Measurements from ENCODE around the gene SH3YL1. TPM values are rescaled to one million over a fixed set of nuclear protein-coding genes. Genes with fewer than 3 reads are reported as not detected.

The SH3YL1 gene
- total RNA-seq, 1 experiment from 2014 or later: 21.4 TPM

DNA sequence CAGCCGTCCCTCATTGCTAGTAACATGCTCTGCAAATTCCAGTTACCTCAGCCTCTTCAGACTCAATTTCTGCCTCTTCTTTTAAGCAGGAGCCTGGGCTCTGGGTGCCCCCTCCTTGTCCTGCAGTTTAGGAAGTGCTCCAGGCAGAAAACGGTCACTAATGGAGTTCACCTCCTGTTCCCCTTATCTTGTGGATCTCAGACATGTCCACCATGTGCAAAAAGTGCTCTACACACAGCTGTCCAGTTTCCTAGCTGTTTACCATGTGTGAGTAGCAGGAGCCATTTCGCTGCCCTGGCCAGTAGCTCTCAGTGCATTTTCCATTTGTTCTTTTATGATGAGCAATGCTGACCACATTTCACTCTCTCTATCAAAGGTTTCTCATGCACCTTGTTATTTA is 4.9 kb downstream of the SH3YL1 start:
- no peak for DNase-seq (ENCODE audit: low spot score)

DNA sequence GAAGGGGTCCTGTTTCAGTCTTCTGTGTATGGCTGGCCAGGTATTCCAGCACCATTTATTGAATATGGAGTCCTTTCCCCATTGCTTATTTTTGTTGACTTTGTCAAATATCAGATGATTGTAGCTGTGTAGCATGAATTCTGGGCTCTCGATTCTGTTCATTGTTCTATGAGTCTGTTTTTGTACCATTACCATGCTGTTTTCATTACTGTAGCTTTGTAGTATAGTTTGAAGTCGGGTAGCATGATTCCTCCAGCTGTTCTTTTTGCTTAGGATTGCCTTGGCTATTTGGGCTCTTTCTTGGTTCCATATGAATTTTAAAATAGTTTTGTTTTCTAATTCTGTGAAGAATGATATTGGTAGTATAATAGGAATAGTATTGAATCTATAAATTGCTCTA is 6.0 kb downstream of the SH3YL1 start:
- no peak for DNase-seq (ENCODE audit: low spot score)

GRCh38 chr2:257429-257828 is 6.4 kb downstream of the SH3YL1 start:
- DNase-seq (ENCODE audit: low spot score): no peak

DNA sequence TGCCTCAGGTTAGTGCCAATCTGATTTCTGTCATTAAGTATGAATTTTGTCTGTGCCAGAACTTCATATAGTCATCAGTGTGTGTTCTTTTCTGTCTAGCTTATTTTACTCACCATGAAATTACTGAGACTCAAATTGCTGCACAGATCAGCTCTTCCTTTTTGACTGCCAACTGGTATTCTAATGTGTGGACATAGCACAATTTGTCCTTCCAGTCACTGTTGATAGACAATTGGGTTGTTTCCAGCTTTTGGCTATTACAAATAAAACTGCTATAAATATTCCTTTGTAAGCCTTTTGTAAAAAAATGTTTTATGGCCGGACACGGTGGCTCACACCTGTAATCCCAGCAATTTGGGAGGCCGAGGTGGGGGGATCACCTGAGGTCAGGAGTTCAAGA is 7.7 kb downstream of the SH3YL1 start:
- DNase-seq (ENCODE audit: low spot score): no peak

DNA sequence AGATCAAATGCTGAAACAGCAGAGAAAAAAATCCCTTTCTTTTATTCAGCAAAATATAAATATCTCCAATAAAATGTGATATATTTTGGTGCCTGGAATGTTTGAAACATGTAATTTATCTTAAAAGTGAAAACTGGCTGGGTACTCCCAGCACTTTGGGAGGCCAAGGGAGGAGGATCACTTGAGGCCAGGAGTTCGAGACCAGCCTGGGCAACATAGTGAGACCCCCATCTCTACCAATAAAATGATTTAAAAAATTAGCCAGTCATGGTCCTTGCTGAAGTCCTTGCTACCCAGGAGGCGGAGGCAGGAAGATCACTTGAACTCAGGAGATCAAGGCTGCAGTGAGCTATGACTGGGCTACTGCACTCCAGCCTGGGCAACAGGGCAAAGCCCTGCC is 8.6 kb downstream of the SH3YL1 start:
- no peak for DNase-seq (ENCODE audit: low spot score)

DNA sequence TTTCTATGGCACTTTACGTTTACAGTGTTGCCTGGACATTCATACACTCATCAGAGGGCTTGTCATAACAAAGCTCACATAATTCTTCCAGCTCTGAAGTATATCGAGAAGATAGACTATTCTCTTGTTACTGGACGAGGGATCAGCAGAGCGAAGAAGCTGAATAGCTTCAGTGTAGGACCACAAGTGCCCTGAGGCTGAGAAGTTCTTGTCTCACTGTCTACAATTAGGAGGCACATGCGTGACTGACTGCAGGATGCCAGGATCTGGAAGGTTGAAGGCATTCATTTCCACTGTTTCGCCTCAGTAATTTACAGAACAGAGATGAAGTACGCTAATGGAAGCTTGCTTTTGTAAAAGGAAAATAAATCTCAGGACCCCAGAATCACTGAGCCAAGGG is 9.6 kb downstream of the SH3YL1 start:
- no peak for DNase-seq (ENCODE audit: low spot score)

GRCh38 chr2:253202-253638 is 10.6 kb downstream of the SH3YL1 start:
- DNase-seq (ENCODE audit: low spot score): no peak

DNA sequence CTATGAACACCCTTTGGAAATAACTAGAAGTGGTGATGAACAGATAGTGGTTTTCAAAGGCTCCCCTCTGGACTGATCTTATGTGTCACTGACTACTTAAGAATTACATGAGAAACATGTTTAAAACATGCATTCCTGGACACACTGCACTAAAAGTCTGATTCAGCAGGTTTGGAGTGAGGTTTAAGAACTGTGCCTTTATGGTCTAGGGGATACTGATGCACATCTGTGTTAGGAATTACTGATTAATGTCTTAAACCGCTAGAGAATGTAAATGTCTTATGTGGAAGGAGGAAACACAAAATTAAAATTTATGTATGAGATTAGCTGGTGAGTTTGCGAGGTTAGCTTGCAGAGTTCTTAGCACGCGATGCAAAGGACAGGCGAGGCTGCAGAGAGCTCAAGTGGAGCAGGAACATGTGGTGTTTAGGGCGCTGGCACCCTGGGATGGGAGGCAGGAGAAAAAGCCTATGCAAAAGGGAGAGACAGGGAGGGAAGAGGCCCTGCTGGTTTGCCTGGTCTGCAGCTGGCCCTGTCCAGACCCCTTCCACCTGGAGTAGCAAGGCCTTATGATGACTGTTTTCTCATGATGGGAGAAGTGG is 11.7 kb downstream of the SH3YL1 start:
- no peak for DNase-seq (ENCODE audit: low spot score)

GRCh38 chr2:249538-250042 is 14.2 kb downstream of the SH3YL1 start:
- no peak for DNase-seq (ENCODE audit: low spot score)

DNA sequence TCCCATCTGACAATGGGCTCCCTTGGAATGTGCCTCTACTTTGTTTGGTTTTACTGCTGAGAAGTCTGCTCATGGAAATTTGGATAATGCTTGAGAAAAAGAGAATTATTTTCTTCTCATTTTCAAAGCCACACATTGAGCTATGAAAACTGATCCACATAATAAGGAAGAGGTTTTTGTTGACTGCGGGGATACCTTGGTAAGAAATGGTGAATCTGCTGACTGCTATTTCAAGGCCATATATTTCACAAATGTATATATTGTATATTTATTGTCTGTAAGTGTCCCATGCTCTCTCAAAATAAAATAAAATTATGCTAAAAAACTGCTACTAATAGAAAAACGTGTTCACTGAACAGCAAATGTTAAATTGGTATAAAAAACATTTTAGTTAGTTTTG is 15.1 kb downstream of the SH3YL1 start:
- DNase-seq (ENCODE audit: low spot score): no peak

GRCh38 chr2:246489-247144 is 17.2 kb downstream of the SH3YL1 start:
- peak; percentile 77 for DNase-seq (ENCODE audit: low spot score)

DNA sequence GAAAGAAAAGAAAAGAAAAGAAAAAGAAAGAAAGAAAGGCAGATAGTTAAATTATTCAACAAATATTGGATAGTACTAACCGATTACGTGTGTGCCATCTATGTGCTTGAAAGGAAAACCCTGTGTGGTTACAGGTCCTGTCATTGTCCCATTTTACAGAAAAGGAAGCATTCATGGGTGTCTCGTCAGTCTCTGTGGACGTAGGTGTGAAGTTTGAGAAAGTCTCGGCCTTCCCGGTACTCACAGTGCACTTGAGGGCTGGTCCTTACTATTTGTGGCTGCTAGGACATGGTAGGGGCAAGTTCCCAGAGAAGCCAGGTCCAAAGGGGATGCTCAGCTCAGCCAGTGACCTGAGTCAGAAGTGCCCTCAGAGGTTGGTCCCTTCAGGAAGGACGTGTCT is 19.3 kb downstream of the SH3YL1 start:
- DNase-seq (ENCODE audit: low spot score): no peak

GRCh38 chr2:238869-239268 is 25.0 kb downstream of the SH3YL1 start:
- no peak for DNase-seq (ENCODE audit: low spot score)

DNA sequence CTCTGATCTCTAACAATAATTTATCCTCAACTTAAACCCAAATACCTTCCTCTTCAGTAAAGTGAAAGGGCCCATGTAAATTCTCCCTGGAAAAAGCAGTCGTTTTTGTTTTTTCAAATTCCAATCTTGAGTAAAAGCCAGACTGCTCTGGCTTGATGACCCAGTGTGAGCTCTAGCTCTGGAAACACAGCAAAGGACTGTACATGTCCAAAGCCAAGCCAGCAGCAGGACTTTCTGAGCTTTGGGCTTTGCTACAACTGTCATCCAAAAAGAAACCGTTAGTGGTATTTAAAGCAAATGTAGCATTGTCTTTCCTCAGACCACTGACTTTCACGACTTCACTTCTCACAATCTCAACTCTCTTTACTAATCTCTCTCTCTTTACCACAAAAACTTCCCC is 25.4 kb downstream of the SH3YL1 start:
- no peak for DNase-seq (ENCODE audit: low spot score)

GRCh38 chr2:237878-238277 is 26.0 kb downstream of the SH3YL1 start:
- DNase-seq (ENCODE audit: low spot score): no peak

DNA sequence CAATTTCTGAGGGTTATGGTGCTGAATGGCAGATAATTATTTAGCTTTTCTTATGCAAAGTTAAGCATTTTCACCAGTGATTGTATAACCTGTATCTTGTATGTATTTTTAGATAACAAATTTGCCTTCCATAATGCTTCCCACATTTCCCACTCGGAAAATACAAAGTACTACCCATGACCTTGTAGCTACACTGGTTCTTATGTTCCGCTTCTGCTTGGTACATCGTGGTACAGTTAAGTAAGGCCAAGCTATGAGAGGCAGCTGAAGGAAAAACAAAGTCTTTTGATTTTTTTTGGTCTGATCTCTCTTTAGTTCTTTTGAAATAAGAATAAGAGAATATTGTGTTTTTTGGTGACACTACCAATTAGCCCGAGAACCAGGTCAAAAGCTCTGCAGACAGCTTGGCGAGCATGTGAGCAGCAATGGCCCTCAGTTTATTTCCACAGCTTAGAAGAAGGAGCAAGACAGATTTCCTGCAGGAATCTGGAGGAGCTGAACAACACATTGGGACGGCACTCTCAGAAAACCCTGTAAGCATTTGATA is 26.8 kb downstream of the SH3YL1 start:
- DNase-seq (ENCODE audit: low spot score): no peak

GRCh38 chr2:234421-234820 is 29.4 kb downstream of the SH3YL1 start:
- no peak for DNase-seq (ENCODE audit: low spot score)

- DNase-seq (ENCODE audit: low spot score): no peak
Measured at GRCh38 chr2:233030-233429, 30.8 kb downstream of the SH3YL1 start.

GRCh38 chr2:231521-232185 is 32.2 kb downstream of the SH3YL1 start:
- DNase-seq (ENCODE audit: low spot score): no peak

DNA sequence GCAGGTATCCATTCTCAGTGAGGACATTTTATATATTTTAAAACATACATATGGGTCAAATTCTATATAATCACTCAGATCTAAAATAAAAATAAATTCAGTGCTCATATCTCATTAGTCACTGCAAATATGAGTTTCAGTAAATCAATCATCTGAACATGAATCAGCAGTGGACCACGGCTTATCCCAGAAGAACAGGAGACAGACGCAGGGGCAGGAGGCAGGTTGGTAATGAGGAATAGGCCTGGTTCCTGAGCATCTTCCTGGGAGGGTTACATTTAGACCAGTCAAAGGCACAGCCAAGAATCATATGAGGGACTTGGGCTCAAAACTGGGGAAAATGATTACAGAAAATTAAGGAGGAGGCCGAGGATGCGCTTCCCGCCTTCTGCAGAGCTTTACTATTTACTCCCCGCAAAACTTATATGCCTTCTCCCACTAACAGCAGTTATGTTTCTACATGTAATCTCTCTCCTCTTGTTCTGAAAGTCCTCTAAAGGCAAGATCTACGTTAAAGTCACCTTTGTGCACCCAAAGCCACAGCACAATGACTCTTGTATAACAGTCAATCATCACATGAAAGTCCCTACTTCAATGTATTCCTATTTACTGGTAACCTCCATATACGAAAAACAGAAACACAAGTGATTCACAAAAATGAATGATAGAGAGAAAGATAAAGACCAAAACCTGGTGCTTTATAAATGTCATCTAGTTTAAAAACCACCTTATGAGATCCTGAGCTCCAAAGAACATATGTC is 35.1 kb downstream of the SH3YL1 start:
- no peak for DNase-seq (ENCODE audit: low spot score)

- DNase-seq (ENCODE audit: low spot score): no peak
Measured at GRCh38 chr2:228115-228514, 35.7 kb downstream of the SH3YL1 start.

All from A172 (cell line).